ENCODE results near the gene LMLN. TPM values are rescaled to one million over a fixed set of nuclear protein-coding genes. Genes with fewer than 3 reads are reported as not detected.

LMLN gene
- total RNA-seq, 1 donor from 2014 or later = 0.32 TPM

DNA sequence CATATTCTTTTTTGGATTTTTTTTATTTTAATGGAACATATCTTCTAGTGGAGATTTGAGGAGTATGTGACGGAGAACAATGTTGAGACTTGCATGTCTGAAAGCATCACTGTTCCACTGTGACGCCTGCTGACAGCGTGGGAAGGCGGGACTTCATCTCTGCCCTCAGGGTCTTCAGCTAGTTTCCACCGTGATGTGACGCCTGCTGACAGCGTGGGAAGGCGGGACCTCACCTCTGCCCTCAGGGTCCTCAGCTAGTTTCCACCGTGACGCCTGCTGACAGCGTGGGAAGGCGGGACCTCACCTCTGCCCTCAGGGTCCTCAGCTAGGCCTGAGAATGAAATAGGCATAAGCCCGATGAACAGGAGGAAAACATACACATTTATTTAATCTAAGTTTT is 70.7 kb downstream of the LMLN start:
- intact Hi-C loops (cut with DNase I) = no loop called here
- Histone ChIP-seq H3K27me3 (no peaks in the 10 kb centered on the region), H3K9me3 (no peaks in the 10 kb centered on the region), H3K4me3 (no peak overlapping the region), H3K4me1 (no peaks in the 10 kb centered on the region), H3K36me3 (peaks cover 0 to 5% of the 10 kb centered on the region in 2 donors), H3K27ac (no peak overlapping the region)
- TF ChIP-seq, protein P1, sequence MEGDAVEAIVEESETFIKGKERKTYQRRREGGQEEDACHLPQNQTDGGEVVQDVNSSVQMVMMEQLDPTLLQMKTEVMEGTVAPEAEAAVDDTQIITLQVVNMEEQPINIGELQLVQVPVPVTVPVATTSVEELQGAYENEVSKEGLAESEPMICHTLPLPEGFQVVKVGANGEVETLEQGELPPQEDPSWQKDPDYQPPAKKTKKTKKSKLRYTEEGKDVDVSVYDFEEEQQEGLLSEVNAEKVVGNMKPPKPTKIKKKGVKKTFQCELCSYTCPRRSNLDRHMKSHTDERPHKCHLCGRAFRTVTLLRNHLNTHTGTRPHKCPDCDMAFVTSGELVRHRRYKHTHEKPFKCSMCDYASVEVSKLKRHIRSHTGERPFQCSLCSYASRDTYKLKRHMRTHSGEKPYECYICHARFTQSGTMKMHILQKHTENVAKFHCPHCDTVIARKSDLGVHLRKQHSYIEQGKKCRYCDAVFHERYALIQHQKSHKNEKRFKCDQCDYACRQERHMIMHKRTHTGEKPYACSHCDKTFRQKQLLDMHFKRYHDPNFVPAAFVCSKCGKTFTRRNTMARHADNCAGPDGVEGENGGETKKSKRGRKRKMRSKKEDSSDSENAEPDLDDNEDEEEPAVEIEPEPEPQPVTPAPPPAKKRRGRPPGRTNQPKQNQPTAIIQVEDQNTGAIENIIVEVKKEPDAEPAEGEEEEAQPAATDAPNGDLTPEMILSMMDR (IDR thresholded peaks at IDR 0.05) = no peak
- no peak for DNase-seq (ENCODE audit: low spot score in 2 of 2)

DNA sequence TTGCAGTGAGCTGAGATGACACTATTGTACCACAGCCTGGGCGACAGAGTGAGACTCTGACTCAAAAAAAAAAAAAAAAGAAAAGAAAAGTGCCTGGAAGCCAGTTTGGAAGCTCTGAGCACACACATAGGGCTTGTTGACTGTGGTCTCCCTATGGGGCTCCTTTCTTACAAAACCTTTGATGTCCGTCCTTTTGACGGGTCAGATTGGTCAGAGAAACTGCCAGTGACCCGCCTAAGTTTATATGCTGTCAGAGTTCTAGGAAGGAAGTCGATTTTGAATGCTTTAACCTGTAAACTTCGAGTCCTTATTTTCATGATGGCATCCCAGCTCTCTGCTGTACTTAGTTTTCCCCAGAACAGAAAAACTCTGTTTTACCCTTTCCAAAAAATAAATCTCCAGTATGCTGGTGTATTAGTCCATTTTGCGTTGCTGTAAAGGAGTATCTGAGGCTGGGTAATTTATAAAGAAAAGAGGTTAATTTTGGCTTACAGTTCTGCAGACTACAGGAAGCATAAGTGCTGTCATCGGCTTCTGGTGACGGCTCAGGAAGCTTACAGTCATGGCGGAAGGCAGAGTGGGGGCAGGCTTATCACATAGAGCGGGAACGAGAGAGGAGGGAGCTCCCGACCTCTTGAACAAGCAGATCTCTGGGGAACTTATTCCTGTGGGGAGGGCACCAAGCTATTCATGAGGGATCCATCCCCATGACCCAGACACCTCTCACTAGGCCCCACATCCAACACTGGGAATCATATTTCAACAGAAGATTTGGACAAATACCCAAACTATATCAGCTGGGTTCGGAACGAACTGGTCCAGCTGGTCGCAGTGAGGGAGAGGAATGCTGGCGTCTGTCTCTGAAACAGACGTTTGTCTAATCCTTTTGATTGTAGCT is 72.3 kb downstream of the LMLN start:
- H3K36me3 ChIP-seq = no peaks in the 10 kb centered on the region
- no peak for DNase-seq (ENCODE audit: low spot score in 2 of 2)
- H3K9me3 ChIP-seq = no peaks in the 10 kb centered on the region
- no peaks in the 10 kb centered on the region for H3K27me3 ChIP-seq
- no peaks in the 10 kb centered on the region for H3K4me1 ChIP-seq
- no peak overlapping the region for H3K4me3 ChIP-seq
- TF ChIP-seq, protein P1 (IDR thresholded peaks at IDR 0.05) = no peak
- intact Hi-C loops (cut with DNase I) = no loop called here
- no peak overlapping the region for H3K27ac ChIP-seq

DNA sequence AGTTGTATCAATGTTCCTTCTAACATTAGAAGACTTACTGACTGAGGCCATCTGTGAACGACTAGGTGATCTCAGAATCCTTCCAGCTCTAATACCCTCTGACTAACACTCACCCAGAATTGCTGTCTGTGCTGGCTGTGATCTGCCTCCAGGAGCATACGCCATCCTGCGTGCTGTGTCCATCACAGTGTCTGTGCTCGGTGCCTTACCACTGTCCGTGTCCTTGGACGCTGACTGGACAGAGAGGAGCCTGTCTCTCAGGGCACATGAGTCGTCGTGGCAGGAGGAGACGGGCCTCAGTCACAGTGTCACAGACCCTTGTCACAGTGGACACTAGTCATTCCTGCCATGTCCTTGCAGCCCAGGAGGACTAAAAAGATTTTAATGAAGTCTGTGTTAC is 83.1 kb downstream of the LMLN start:
- no peaks in the 10 kb centered on the region for H3K9me3 ChIP-seq
- no peak overlapping the region for H3K27ac ChIP-seq
- no peaks in the 10 kb centered on the region for H3K27me3 ChIP-seq
- DNase-seq (ENCODE audit: low spot score in 2 of 2) = no peak
- no peaks in the 10 kb centered on the region for H3K4me1 ChIP-seq
- TF ChIP-seq, protein P1 (IDR thresholded peaks at IDR 0.05) = no peak
- peaks cover 0 to 10% of the 10 kb centered on the region in 2 donors for H3K36me3 ChIP-seq
- intact Hi-C loops (cut with DNase I) = no loop called here
- no peak overlapping the region for H3K4me3 ChIP-seq

DNA sequence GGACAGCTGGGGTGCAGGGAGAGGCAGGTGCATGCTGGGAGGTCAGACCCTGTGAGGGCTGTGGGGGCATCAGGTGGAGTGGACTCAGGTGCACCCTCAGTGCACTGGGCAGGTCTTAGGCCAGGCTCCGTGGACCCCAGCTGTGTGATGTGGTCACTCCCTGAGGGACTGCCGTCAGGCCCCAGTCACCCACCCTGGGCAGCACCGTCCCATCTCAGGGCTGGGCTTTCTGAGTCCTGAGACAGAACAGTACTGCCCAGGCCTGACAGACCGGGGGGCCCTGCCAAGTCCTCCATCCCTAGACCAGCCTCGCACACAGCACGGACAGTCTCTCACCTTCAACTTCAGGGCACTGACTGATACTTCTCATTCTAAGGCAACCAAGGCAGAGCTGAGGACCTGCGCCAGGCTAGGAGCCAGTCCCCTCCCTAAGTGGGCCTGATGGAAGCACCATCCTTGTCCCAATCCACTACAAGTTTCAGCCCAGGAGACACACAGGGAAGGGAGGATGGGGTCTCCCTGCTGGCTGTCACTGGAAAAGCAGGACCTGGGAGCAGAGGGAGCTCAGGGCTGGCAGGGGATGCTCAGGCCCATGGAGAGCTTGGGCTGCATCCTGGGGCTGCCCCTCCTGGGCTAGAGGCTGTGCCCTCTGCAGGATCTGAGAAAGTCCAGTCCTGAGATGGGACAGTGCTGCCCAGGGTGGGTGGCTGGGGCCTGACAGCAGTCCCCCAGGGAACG is 86.3 kb downstream of the LMLN start:
- TF ChIP-seq, protein P1 (IDR thresholded peaks at IDR 0.05) = no peak
- Histone ChIP-seq H3K36me3 (no peaks in the 10 kb centered on the region), H3K9me3 (no peaks in the 10 kb centered on the region), H3K4me1 (no peaks in the 10 kb centered on the region), H3K27me3 (no peaks in the 10 kb centered on the region), H3K4me3 (no peak overlapping the region), H3K27ac (no peak overlapping the region)
- intact Hi-C loops (cut with DNase I) = no loop called here
- DNase-seq (ENCODE audit: low spot score in 2 of 2) = no peak

DNA sequence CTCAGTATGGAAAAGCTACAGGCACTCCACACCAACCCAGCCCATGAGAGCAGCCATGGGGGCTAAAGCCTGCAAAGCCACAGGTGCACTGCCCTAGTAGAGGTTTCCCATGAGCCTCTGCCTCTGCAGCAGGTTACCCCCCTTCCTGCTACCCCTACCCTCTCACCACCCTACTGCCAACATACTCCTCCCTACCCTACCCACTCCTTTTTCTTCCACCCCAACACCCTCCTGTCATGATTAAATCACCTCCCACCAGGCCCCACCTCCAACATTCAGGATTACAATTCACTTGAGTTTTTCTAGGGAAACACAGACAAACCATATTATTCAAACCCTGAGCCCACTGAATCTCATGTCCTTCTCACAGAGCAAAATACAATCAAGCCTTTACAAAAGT is 88.4 kb downstream of the LMLN start:
- DNase-seq (ENCODE audit: low spot score in 2 of 2) = no peak
- Histone ChIP-seq H3K4me3 (no peak overlapping the region), H3K27ac (no peak overlapping the region), H3K36me3 (no peaks in the 10 kb centered on the region), H3K27me3 (no peaks in the 10 kb centered on the region), H3K9me3 (no peaks in the 10 kb centered on the region), H3K4me1 (no peaks in the 10 kb centered on the region)
- TF ChIP-seq, protein P1 (IDR thresholded peaks at IDR 0.05) = no peak
- intact Hi-C loops (cut with DNase I) = no loop called here

All from ascending aorta (tissue), 2 donors.